GM23338 (cell line): ENCODE measurements around the gene SLC1A3. TPM values are rescaled to one million over a fixed set of nuclear protein-coding genes. Genes with fewer than 3 reads are reported as not detected.

ENCODE experiments used
- ATAC-seq: fragments of 200-7000 bp; cut with Tn5 transposase; 3 replicates; pipeline ENCODE4 v1.9.1; 2020
- DNase-seq: peaks from one replicate; pipeline ENCODE4 v3.0.0-alpha.2; 2015; ENCODE audit warnings: low spot score
- H2AFZ ChIP-seq: fragments of 200-600 bp; sonication (generic); 2 replicates; pipeline ENCODE4 v1.8.0; 2016; ENCODE audit warnings: antibody characterized with exemption, mild to moderate bottlenecking, moderate library complexity
- H3F3A ChIP-seq: fragments of 200-600 bp; sonication (generic); replicated peaks from 2 replicates; pipeline ENCODE4 v1.8.0; 2017; ENCODE audit warnings: antibody characterized with exemption, mixed run types, low read depth
- H3K27ac ChIP-seq: fragments of 200-600 bp; sonication (generic); 2 replicates; pipeline ENCODE4 v1.6.1; 2016; ENCODE audit warnings: low read depth
- H3K27me3 ChIP-seq: fragments of 200-600 bp; sonication (generic); 2 replicates; pipeline ENCODE4 v1.8.0; 2016; ENCODE audit warnings: mild to moderate bottlenecking, mixed run types, moderate library complexity; ENCODE audit not compliant: insufficient read depth
- H3K36me3 ChIP-seq: fragments of 200-600 bp; sonication (generic); 2 replicates; pipeline ENCODE4 v1.8.0; 2016; ENCODE audit warnings: mild to moderate bottlenecking; ENCODE audit not compliant: insufficient read depth
- H3K4me1 ChIP-seq: fragments of 200-600 bp; sonication (generic); 2 replicates; pipeline ENCODE4 v1.8.0; 2016; ENCODE audit warnings: mild to moderate bottlenecking, moderate library complexity; ENCODE audit not compliant: insufficient read depth
- H3K4me2 ChIP-seq: fragments of 200-600 bp; sonication (generic); 2 replicates; pipeline ENCODE4 v1.7.1; 2017; ENCODE audit warnings: mixed run types
- H3K4me3 ChIP-seq: fragments of 200-600 bp; sonication (generic); 2 replicates; pipeline ENCODE4 v1.6.1; 2016; ENCODE audit warnings: mixed run types
- H3K79me2 ChIP-seq: fragments of 200-600 bp; sonication (generic); replicated peaks from 2 replicates; pipeline ENCODE4 v1.8.0; 2017; ENCODE audit warnings: mild to moderate bottlenecking; ENCODE audit not compliant: insufficient read depth
- H3K9me2 ChIP-seq: fragments of 200-600 bp; sonication (generic); 2 replicates; pipeline ENCODE4 v1.8.0; 2017; ENCODE audit not compliant: insufficient read depth
- H4K20me1 ChIP-seq: fragments of 200-600 bp; sonication (generic); replicated peaks from 2 replicates; pipeline ENCODE4 v1.8.0; 2017; ENCODE audit warnings: mild to moderate bottlenecking; ENCODE audit not compliant: insufficient read depth
- H3K27ac Mint-ChIP-seq: 2 replicates; pipeline ENCODE4 v1.8.0; 2020; ENCODE audit warnings: inconsistent platforms, mild to moderate bottlenecking, moderate library complexity, mixed read lengths
- H3K27me3 Mint-ChIP-seq: 3 replicates; pipeline ENCODE4 v1.8.0; 2022; ENCODE audit warnings: low read depth, mild to moderate bottlenecking, moderate library complexity, mixed read lengths, inconsistent platforms; ENCODE audit not compliant: insufficient read depth, poor library complexity
- H3K36me3 Mint-ChIP-seq: 3 replicates; pipeline ENCODE4 v1.8.0; 2021; ENCODE audit warnings: low read depth, mild to moderate bottlenecking, inconsistent platforms, moderate library complexity, mixed read lengths
- H3K4me1 Mint-ChIP-seq: 3 replicates; pipeline ENCODE4 v1.8.0; 2020; ENCODE audit warnings: mild to moderate bottlenecking, inconsistent platforms, mixed read lengths
- H3K4me3 Mint-ChIP-seq: 3 replicates; pipeline ENCODE4 v1.8.0; 2021; ENCODE audit warnings: moderate library complexity, mild to moderate bottlenecking, inconsistent platforms, mixed read lengths
- H3K9me3 Mint-ChIP-seq: 3 replicates; pipeline ENCODE4 v1.8.0; 2020; ENCODE audit warnings: moderate library complexity, mild to moderate bottlenecking, inconsistent platforms, mixed read lengths
- CREB1 ChIP-seq: fragments of 250-450 bp; sonication (Bioruptor Pico); IDR thresholded peaks from 2 replicates; pipeline ENCODE4 v1.5.0; 2020; ENCODE audit warnings: low read depth, mild to moderate bottlenecking, moderate library complexity
- CTCF ChIP-seq, 2 experiments: fragments of 200-600 bp in 1 of 2; sonication (generic) in 1 of 2; conservative IDR thresholded peaks; 2 replicates each; pipeline versions ENCODE4 v1.5.1 to v1.6.1; 2016 to 2017; ENCODE audit warnings: antibody characterized with exemption in 2 of 2, low read depth in 2 of 2, mild to moderate bottlenecking in 2 of 2, moderate library complexity in 1 of 2
- ETS1 ChIP-seq: IDR thresholded peaks from 2 replicates; pipeline ENCODE4 v1.6.1; 2016; ENCODE audit warnings: antibody characterized with exemption
- EZH2 ChIP-seq: fragments of 200-600 bp; sonication (generic); IDR thresholded peaks from one replicate; pipeline ENCODE4 v1.8.0; 2017; ENCODE audit warnings: antibody characterized with exemption, mild to moderate bottlenecking, low read depth; ENCODE audit not compliant: unreplicated experiment
- EZH2phosphoT487 ChIP-seq: fragments of 200-600 bp; sonication (generic); IDR thresholded peaks from one replicate; pipeline ENCODE4 v1.8.1; 2018; ENCODE audit warnings: antibody characterized with exemption; ENCODE audit not compliant: unreplicated experiment
- JUNB ChIP-seq: IDR thresholded peaks from one replicate; pipeline ENCODE4 v1.6.1; 2016; ENCODE audit warnings: antibody characterized with exemption; ENCODE audit not compliant: unreplicated experiment
- NANOG ChIP-seq: IDR thresholded peaks from 2 replicates; pipeline ENCODE4 v1.6.1; 2016; ENCODE audit warnings: antibody characterized with exemption, borderline replicate concordance
- POLR2AphosphoS5 ChIP-seq: IDR thresholded peaks from 2 replicates; pipeline ENCODE4 v1.6.1; 2016; ENCODE audit warnings: antibody characterized with exemption, low read depth
- REST ChIP-seq: IDR thresholded peaks from one replicate; pipeline ENCODE4 v1.6.1; 2018; ENCODE audit warnings: antibody characterized with exemption; ENCODE audit not compliant: unreplicated experiment
- STAT1 ChIP-seq: IDR thresholded peaks from one replicate; pipeline ENCODE4 v1.6.1; 2016; ENCODE audit warnings: antibody characterized with exemption; ENCODE audit not compliant: unreplicated experiment
- ZNF114 ChIP-seq: fragments of 250-450 bp; sonication (Bioruptor Pico); IDR thresholded peaks from 2 replicates; pipeline ENCODE4 v1.5.0; 2020; ENCODE audit warnings: mild to moderate bottlenecking, moderate library complexity
- ZNF331 ChIP-seq: fragments of 250-450 bp; sonication (Bioruptor Pico); IDR thresholded peaks from 2 replicates; pipeline ENCODE4 v1.5.0; 2020; ENCODE audit warnings: low read depth, mild to moderate bottlenecking, moderate library complexity
- ZNF462 ChIP-seq: fragments of 250-450 bp; sonication (Bioruptor Pico); IDR thresholded peaks from 2 replicates; pipeline ENCODE4 v1.5.0; 2020; ENCODE audit warnings: mild to moderate bottlenecking, moderate library complexity
- polyA plus RNA-seq: library from polyadenylated mRNA; unstranded; fragments of >200 nt; fragmentation: Nextera tagmentation; extraction: Ambion mirVana; gene quantifications from 2 replicates; pipeline ENCODE4 v1.2.1, GENCODE V29; 2016
- total RNA-seq: library from RNA; depleted of rRNA; stranded (reverse); fragments of >200 nt; shearing (Covaris generic); gene quantifications from 2 replicates; pipeline ENCODE4 v1.2.3, GENCODE V29; 2014

Gene SLC1A3
- total and polyA plus RNA-seq, 2 experiments from 2014 or later, result 29.0 to 40.7 TPM

GRCh38 chr5:36642089-36642488 is 35.7 kb downstream of the SLC1A3 start:
- H3K4me3 Mint-ChIP-seq, result no peak overlapping the region
- Histone ChIP-seq H3K4me2 (no peak overlapping the region), H3K27me3 (no peaks in the 10 kb centered on the region), H3K27ac (no peak overlapping the region), H4K20me1 (no peaks in the 10 kb centered on the region), H3K4me1 (0 out of 2 replicates have a peak, but pooled peaks cover 6% of the 10 kb centered on the region), H3K9me2 (no peaks in the 10 kb centered on the region), H3F3A (no peaks in the 10 kb centered on the region), H3K36me3 (no peaks in the 10 kb centered on the region), H2AFZ (no peak overlapping the region), H3K4me3 (no peak overlapping the region), H3K79me2 (no peaks in the 10 kb centered on the region)
- H3K4me1 Mint-ChIP-seq, result peaks cover 8% of the 10 kb centered on the region; the same call in 1 of the 3 replicates
- H3K36me3 Mint-ChIP-seq, result no peaks in the 10 kb centered on the region
- DNase-seq (no peak), ATAC-seq (no peak)
- no peaks in the 10 kb centered on the region for H3K27me3 Mint-ChIP-seq
- H3K27ac Mint-ChIP-seq, result no peak overlapping the region
- no peak for TF ChIP-seq ZNF114
- TF ChIP-seq ZNF462 (CRISPR knock-in tag), result no peak
- TF ChIP-seq EZH2phosphoT487, result no peak
- TF ChIP-seq EZH2, result no peak
- TF ChIP-seq CTCF (conservative IDR thresholded peaks at IDR 0.05; ENCODE audit: low read depth in 2 of 2), result no peak
- no peak for TF ChIP-seq NANOG
- TF ChIP-seq POLR2AphosphoS5, result no peak
- no peak for TF ChIP-seq JUNB
- no peak for TF ChIP-seq ZNF331
- no peak for TF ChIP-seq REST
- no peak for TF ChIP-seq ETS1
- TF ChIP-seq STAT1, result no peak
- TF ChIP-seq CREB1, result no peak
- no peaks in the 10 kb centered on the region for H3K9me3 Mint-ChIP-seq
